ENCODE data around the gene TPST2. TPM values are rescaled to one million over a fixed set of nuclear protein-coding genes. Genes with fewer than 3 reads are reported as not detected.

The TPST2 gene
- total and polyA plus RNA-seq, 2 experiments from 2014 or later = 31.0 to 36.8 TPM

DNA sequence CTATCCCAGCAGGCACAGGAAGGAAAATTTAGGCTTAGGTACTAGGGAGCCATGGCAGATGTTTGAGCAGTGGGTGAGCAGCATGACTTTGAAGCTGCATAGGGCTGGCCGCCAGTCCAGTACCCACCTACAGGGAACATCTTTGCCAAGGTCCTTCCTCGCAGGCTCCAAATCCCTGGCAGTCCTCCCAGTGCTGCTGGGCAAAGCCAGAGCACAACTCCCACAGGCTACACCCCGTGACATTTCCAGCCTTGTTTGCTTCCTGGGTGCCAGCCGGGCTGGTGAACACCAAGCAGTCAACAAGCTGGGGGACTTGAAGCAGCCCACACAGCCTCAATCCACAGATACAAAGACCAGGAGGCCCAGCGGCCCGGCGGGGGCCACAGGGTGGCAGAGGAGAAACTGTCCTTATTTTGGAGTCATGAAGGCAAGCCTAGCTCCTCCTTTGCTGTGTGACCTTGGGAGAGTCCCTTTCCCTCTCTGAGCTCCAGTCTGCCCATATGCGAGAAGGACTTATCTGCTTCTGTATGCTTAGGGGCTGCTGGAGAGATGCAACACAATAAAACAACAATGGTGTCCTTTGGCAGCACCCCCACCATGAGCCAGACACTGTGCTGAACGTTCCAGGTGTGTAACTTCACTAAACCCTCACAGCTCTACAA lies 28.0 kb downstream of the TPST2 start:
- Histone ChIP-seq H2AFZ (no peak overlapping the region), H3K9me2 (replicated peaks; ENCODE audit: insufficient read depth) (no peaks in the 10 kb centered on the region), H3K27me3 (no peaks in the 10 kb centered on the region), H3K4me3 (no peak overlapping the region), H3K27ac (no peak overlapping the region), H3K36me3 (replicated peaks; ENCODE audit: insufficient read depth, low read depth) (no peaks in the 10 kb centered on the region), H3K4me2 (no peak overlapping the region), H3K4me1 (ENCODE audit: insufficient read depth) (no peaks in the 10 kb centered on the region), H3K9me3 (ENCODE audit: low read depth) (no peaks in the 10 kb centered on the region), H4K20me1 (ENCODE audit: insufficient read depth, poor library complexity, severe bottlenecking) (no peaks in the 10 kb centered on the region), H3K79me2 (no peaks in the 10 kb centered on the region)
- DNase-seq (ENCODE audit: low spot score) = no peak
- TF ChIP-seq CTCF (IDR thresholded peaks at IDR 0.05; ENCODE audit: poor library complexity) (no peak), EZH2phosphoT487 (IDR thresholded peaks at IDR 0.05; ENCODE audit: low read depth, severe bottlenecking, unreplicated experiment) (no peak), EZH2 (IDR thresholded peaks at IDR 0.05; ENCODE audit: borderline replicate concordance) (no peak)
- 86% methylated on average over 9 of the region's 9 CpGs for WGBS (ENCODE audit: low lambda C conversion rate, missing lambda C conversion rate)

GRCh38 chr22:26559961-26560575 lies 29.9 kb downstream of the TPST2 start:
- H3K27ac ChIP-seq = no peak overlapping the region
- no peaks in the 10 kb centered on the region for H3K9me3 ChIP-seq (ENCODE audit: low read depth)
- H3K36me3 ChIP-seq (replicated peaks; ENCODE audit: insufficient read depth, low read depth) = no peaks in the 10 kb centered on the region
- no peak overlapping the region for H2AFZ ChIP-seq
- DNase-seq (ENCODE audit: low spot score) = no peak
- H3K79me2 ChIP-seq = no peaks in the 10 kb centered on the region
- H3K4me3 ChIP-seq = no peak overlapping the region
- no peaks in the 10 kb centered on the region for H3K9me2 ChIP-seq (replicated peaks; ENCODE audit: insufficient read depth)
- 94% methylated on average over 13 of the region's 13 CpGs for WGBS (ENCODE audit: low lambda C conversion rate, missing lambda C conversion rate)
- no peaks in the 10 kb centered on the region for H4K20me1 ChIP-seq (ENCODE audit: insufficient read depth, poor library complexity, severe bottlenecking)
- no peaks in the 10 kb centered on the region for H3K27me3 ChIP-seq
- TF ChIP-seq EZH2 (IDR thresholded peaks at IDR 0.05; ENCODE audit: borderline replicate concordance) (no peak), CTCF (IDR thresholded peaks at IDR 0.05; ENCODE audit: poor library complexity) (no peak), EZH2phosphoT487 (IDR thresholded peaks at IDR 0.05; ENCODE audit: low read depth, severe bottlenecking, unreplicated experiment) (no peak)
- no peak overlapping the region for H3K4me2 ChIP-seq
- no peaks in the 10 kb centered on the region for H3K4me1 ChIP-seq (ENCODE audit: insufficient read depth)

GRCh38 chr22:26558248-26558895 lies 31.6 kb downstream of the TPST2 start:
- Histone ChIP-seq H3K4me3 (no peak overlapping the region), H2AFZ (no peak overlapping the region), H3K9me3 (ENCODE audit: low read depth) (no peaks in the 10 kb centered on the region), H3K27ac (no peak overlapping the region), H3K36me3 (replicated peaks; ENCODE audit: insufficient read depth, low read depth) (no peaks in the 10 kb centered on the region), H4K20me1 (ENCODE audit: insufficient read depth, poor library complexity, severe bottlenecking) (no peaks in the 10 kb centered on the region), H3K4me1 (ENCODE audit: insufficient read depth) (no peaks in the 10 kb centered on the region), H3K9me2 (replicated peaks; ENCODE audit: insufficient read depth) (no peaks in the 10 kb centered on the region), H3K4me2 (no peak overlapping the region), H3K79me2 (no peaks in the 10 kb centered on the region), H3K27me3 (no peaks in the 10 kb centered on the region)
- WGBS (ENCODE audit: low lambda C conversion rate, missing lambda C conversion rate) = 90% methylated on average over 3 of the region's 3 CpGs
- DNase-seq (ENCODE audit: low spot score) = no peak
- TF ChIP-seq EZH2phosphoT487 (IDR thresholded peaks at IDR 0.05; ENCODE audit: low read depth, severe bottlenecking, unreplicated experiment) = no peak
- no peak for TF ChIP-seq CTCF (IDR thresholded peaks at IDR 0.05; ENCODE audit: poor library complexity)
- no peak for TF ChIP-seq EZH2 (IDR thresholded peaks at IDR 0.05; ENCODE audit: borderline replicate concordance)

Data from hepatocyte (in vitro differentiated cells).